ENCODE data around the gene LCMT1.

- TF ChIP-seq CTCF (conservative IDR thresholded peaks at IDR 0.05) (no peak), ZFX (IDR thresholded peaks at IDR 0.05) (no peak)
Observed at GRCh38 chr16:25114121-25114520, 2.6 kb downstream of the LCMT1 start.
